NCI-H69 (cell line): ENCODE measurements around the gene DPY19L2.
"Not testable (repeated sequence)": the region's sequence is repeated elsewhere in the genome, so short reads cannot be mapped to it uniquely, and the experiment has no call there.

ENCODE experiments used
- DNase-seq: peaks from one replicate; lab custom pipeline; 2025; lab: John Stamatoyannopoulos, UW

Gene DPY19L2

GRCh38 chr12:63529641-63530040, 138.7 kb downstream of the DPY19L2 start:
- DNase-seq: not testable (repeated sequence)

- DNase-seq: no peak
These were observed 142.5 kb downstream of the DPY19L2 start for GRCh38 chr12:63525831-63526230.

- peak; percentile 84 for DNase-seq
These were observed 146.6 kb downstream of the DPY19L2 start for GRCh38 chr12:63521706-63522105.
